ENCODE results near the gene DEPDC1B. TPM values are rescaled to one million over a fixed set of nuclear protein-coding genes. Genes with fewer than 3 reads are reported as not detected.

The DEPDC1B gene
- total RNA-seq, 1 experiment from 2014 or later = 22.2 TPM

DNA sequence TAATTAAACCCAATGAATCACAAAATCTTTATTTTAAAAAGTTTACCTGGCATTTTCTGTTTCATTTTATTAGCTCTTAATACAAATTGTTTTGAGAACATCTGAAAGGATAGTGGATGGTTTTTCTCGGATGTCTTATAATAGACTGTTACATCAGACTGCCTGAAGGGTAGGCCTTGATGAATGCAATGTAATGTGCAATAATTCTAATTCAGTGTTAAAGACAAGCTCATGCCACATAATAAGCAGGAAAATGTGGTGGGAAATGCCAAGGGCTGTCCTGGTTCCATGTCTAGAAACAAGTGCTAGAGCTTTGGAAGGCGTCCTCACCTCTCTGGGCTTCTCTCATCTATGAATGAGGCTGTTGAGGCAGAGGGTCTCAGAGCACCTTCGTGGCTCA lies 148.1 kb downstream of the DEPDC1B start:
- no peak for ATAC-seq
- H3K36me3 ChIP-seq (ENCODE audit: control insufficient read depth, insufficient read depth, low read length) = no peaks in the 10 kb centered on the region
- in situ Hi-C loops (cut with HindIII; ENCODE audit: low pct_unique_long_range_greater_than_20kb, low sequenced_read_pairs) = no loop called here
- H3K4me3 ChIP-seq (ENCODE audit: low read depth in 2 of 2, low read length in 2 of 2) = no peak overlapping the region
- no peak for DNase-seq (ENCODE audit: low read depth, low spot score)
- no peaks in the 10 kb centered on the region for H3K27me3 ChIP-seq (ENCODE audit: control insufficient read depth, insufficient read depth, low read length)
- intact Hi-C loops (cut with micrococcal nuclease; ENCODE audit: unreplicated experiment) = no loop called here
- no peaks in the 10 kb centered on the region for H3K9me3 ChIP-seq (ENCODE audit: control insufficient read depth, insufficient read depth, low read depth, low read length)
- CTCF ChIA-PET = no interaction called here
- H3K27ac ChIP-seq (ENCODE audit: low read length) = no peak overlapping the region
- POLR2A ChIA-PET = no interaction called here
- BruUV-seq (replicated peaks) = no TSS peak
- TF ChIP-seq POLR2AphosphoS5 (IDR thresholded peaks at IDR 0.05; ENCODE audit: low read depth, low read length) (no peak), SIN3A (IDR thresholded peaks at IDR 0.05; ENCODE audit: borderline replicate concordance, insufficient read depth, low read depth, low read length) (no peak)
- TF ChIP-seq, protein P1, sequence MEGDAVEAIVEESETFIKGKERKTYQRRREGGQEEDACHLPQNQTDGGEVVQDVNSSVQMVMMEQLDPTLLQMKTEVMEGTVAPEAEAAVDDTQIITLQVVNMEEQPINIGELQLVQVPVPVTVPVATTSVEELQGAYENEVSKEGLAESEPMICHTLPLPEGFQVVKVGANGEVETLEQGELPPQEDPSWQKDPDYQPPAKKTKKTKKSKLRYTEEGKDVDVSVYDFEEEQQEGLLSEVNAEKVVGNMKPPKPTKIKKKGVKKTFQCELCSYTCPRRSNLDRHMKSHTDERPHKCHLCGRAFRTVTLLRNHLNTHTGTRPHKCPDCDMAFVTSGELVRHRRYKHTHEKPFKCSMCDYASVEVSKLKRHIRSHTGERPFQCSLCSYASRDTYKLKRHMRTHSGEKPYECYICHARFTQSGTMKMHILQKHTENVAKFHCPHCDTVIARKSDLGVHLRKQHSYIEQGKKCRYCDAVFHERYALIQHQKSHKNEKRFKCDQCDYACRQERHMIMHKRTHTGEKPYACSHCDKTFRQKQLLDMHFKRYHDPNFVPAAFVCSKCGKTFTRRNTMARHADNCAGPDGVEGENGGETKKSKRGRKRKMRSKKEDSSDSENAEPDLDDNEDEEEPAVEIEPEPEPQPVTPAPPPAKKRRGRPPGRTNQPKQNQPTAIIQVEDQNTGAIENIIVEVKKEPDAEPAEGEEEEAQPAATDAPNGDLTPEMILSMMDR (IDR thresholded peaks at IDR 0.05) = no peak
- TF ChIP-seq, protein P2, sequence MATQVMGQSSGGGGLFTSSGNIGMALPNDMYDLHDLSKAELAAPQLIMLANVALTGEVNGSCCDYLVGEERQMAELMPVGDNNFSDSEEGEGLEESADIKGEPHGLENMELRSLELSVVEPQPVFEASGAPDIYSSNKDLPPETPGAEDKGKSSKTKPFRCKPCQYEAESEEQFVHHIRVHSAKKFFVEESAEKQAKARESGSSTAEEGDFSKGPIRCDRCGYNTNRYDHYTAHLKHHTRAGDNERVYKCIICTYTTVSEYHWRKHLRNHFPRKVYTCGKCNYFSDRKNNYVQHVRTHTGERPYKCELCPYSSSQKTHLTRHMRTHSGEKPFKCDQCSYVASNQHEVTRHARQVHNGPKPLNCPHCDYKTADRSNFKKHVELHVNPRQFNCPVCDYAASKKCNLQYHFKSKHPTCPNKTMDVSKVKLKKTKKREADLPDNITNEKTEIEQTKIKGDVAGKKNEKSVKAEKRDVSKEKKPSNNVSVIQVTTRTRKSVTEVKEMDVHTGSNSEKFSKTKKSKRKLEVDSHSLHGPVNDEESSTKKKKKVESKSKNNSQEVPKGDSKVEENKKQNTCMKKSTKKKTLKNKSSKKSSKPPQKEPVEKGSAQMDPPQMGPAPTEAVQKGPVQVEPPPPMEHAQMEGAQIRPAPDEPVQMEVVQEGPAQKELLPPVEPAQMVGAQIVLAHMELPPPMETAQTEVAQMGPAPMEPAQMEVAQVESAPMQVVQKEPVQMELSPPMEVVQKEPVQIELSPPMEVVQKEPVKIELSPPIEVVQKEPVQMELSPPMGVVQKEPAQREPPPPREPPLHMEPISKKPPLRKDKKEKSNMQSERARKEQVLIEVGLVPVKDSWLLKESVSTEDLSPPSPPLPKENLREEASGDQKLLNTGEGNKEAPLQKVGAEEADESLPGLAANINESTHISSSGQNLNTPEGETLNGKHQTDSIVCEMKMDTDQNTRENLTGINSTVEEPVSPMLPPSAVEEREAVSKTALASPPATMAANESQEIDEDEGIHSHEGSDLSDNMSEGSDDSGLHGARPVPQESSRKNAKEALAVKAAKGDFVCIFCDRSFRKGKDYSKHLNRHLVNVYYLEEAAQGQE (IDR thresholded peaks at IDR 0.05; ENCODE audit: insufficient read depth in 1 of 2, low read depth in 2 of 2, low read length in 1 of 2) = no peak
- no peaks in the 10 kb centered on the region for H3K4me1 ChIP-seq (ENCODE audit: control insufficient read depth, insufficient read depth, low read length)

DNA sequence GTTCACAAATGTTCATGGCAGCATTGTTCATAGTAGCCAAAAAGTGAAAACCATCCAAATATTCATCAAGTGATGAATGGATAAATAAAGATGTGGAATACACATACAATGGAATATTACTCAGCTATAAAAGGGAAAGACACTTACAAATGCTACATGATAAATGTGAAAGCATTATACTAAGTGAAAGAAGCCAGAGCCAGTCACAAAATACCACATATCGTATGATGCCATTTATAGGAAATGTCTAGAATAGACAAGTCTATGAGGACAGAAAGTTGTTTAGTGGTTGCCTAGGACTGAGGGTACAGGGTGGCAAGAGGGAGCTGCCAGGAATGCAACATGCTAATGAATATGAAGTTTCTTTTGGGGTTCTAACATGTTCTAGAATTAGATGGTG lies 148.7 kb downstream of the DEPDC1B start:
- no peak overlapping the region for H3K27ac ChIP-seq (ENCODE audit: low read length)
- no peaks in the 10 kb centered on the region for H3K9me3 ChIP-seq (ENCODE audit: control insufficient read depth, insufficient read depth, low read depth, low read length)
- DNase-seq (ENCODE audit: low read depth, low spot score) (no peak), ATAC-seq (no peak)
- in situ Hi-C loops (cut with HindIII; ENCODE audit: low pct_unique_long_range_greater_than_20kb, low sequenced_read_pairs) = no loop called here
- TF ChIP-seq SIN3A (IDR thresholded peaks at IDR 0.05; ENCODE audit: borderline replicate concordance, insufficient read depth, low read depth, low read length) = no peak
- TF ChIP-seq TCF7L2 (IDR thresholded peaks at IDR 0.05; ENCODE audit: low read depth, low read length) = no peak
- TF ChIP-seq, protein P2 (IDR thresholded peaks at IDR 0.05; ENCODE audit: insufficient read depth in 1 of 2, low read depth in 2 of 2, low read length in 1 of 2) = no peak
- TF ChIP-seq, protein P1 (IDR thresholded peaks at IDR 0.05) = no peak
- no peak for TF ChIP-seq POLR2AphosphoS5 (IDR thresholded peaks at IDR 0.05; ENCODE audit: low read depth, low read length)
- H3K4me3 ChIP-seq (ENCODE audit: low read depth in 2 of 2, low read length in 2 of 2) = no peak overlapping the region
- no peaks in the 10 kb centered on the region for H3K36me3 ChIP-seq (ENCODE audit: control insufficient read depth, insufficient read depth, low read length)
- intact Hi-C loops (cut with micrococcal nuclease; ENCODE audit: unreplicated experiment) = no loop called here
- no peaks in the 10 kb centered on the region for H3K27me3 ChIP-seq (ENCODE audit: control insufficient read depth, insufficient read depth, low read length)
- no TSS peak for BruUV-seq (replicated peaks)
- CTCF ChIA-PET = no interaction called here
- POLR2A ChIA-PET = no interaction called here
- H3K4me1 ChIP-seq (ENCODE audit: control insufficient read depth, insufficient read depth, low read length) = no peaks in the 10 kb centered on the region
